DMS153 treated with DMSO at 0.1 percent for 48 hours (cell line): ENCODE results near the gene ATP1A4.

Experiments
- DNase-seq: peaks from one replicate; lab custom pipeline; 2025; ENCODE audit not compliant: unreplicated experiment; lab: John Stamatoyannopoulos, UW

Gene ATP1A4

GRCh38 chr1:160224606-160225005 is 73.2 kb downstream of the ATP1A4 start:
- no peak for DNase-seq

GRCh38 chr1:160225345-160225744 is 73.9 kb downstream of the ATP1A4 start:
- no peak for DNase-seq

- no peak for DNase-seq
Observed at GRCh38 chr1:160226623-160227022, 75.2 kb downstream of the ATP1A4 start.

GRCh38 chr1:160227034-160227433 is 75.6 kb downstream of the ATP1A4 start:
- no peak for DNase-seq

- DNase-seq = no peak
Observed at GRCh38 chr1:160227561-160227960, 76.2 kb downstream of the ATP1A4 start.

GRCh38 chr1:160228431-160228830 is 77.0 kb downstream of the ATP1A4 start:
- no peak for DNase-seq

- no peak for DNase-seq
Observed at GRCh38 chr1:160232911-160233310, 81.5 kb downstream of the ATP1A4 start.
